Caco-2 (cell line): ENCODE data around the gene SELENOH. TPM values are rescaled to one million over a fixed set of nuclear protein-coding genes. Genes with fewer than 3 reads are reported as not detected.

Experiments used
- BruUV-seq: library from RNA; stranded (reverse); fragments of 400-500 nt; replicated peaks from 2 replicates; lab custom pipeline; 2021; lab: Mats Ljungman, UMichigan
- CTCF ChIA-PET: fragments of 300-600 bp; sonication (Branson Sonifier 250); formaldehyde crosslinking; loops from one replicate; lab custom pipeline; 2022; ENCODE audit warnings: antibody characterized with exemption; lab: Charles Lee
- POLR2A ChIA-PET: fragments of 300-600 bp; sonication (Branson Sonifier 250); formaldehyde crosslinking; loops from one replicate; lab custom pipeline; 2022; ENCODE audit warnings: antibody characterized with exemption; lab: Charles Lee
- DNase-seq, 2 experiments: peaks; one replicate each; pipeline versions ENCODE4 v3.0.0 to v3.0.0-alpha.2; 2020 to 2022
- H3K27me3 ChIP-seq: replicated peaks from 2 replicates; pipeline ENCODE4 v1.6.0; 2011; ENCODE audit warnings: low read length; ENCODE audit not compliant: control insufficient read depth, insufficient read depth
- H3K36me3 ChIP-seq: 2 replicates; pipeline ENCODE4 v1.5.1; 2011; ENCODE audit warnings: low read length; ENCODE audit not compliant: control insufficient read depth, insufficient read depth
- H3K4me1 ChIP-seq: fragments of 250-450 bp; sonication (Bioruptor Pico); 2 replicates; pipeline ENCODE4 v1.5.1; 2020; ENCODE audit warnings: mild to moderate bottlenecking
- H3K4me3 ChIP-seq: 2 replicates; pipeline ENCODE4 v1.5.1; 2011; ENCODE audit warnings: low read depth, mild to moderate bottlenecking, control low read depth, low read length
- H3K9me3 ChIP-seq: fragments of 250-450 bp; sonication (Bioruptor Pico); 2 replicates; pipeline ENCODE4 v1.5.1; 2020; ENCODE audit warnings: mild to moderate bottlenecking, moderate library complexity
- H3K27ac Mint-ChIP-seq: one replicate; pipeline ENCODE4 v1.8.0; 2022; ENCODE audit warnings: mixed read lengths; ENCODE audit not compliant: unreplicated experiment
- H3K27me3 Mint-ChIP-seq: one replicate; pipeline ENCODE4 v1.8.0; 2022; ENCODE audit warnings: mixed read lengths; ENCODE audit not compliant: insufficient read depth, unreplicated experiment
- H3K36me3 Mint-ChIP-seq: one replicate; pipeline ENCODE4 v1.8.0; 2022; ENCODE audit warnings: mild to moderate bottlenecking, mixed read lengths; ENCODE audit not compliant: insufficient read depth, unreplicated experiment
- H3K4me1 Mint-ChIP-seq: one replicate; pipeline ENCODE4 v1.8.0; 2022; ENCODE audit warnings: low read depth, mixed read lengths; ENCODE audit not compliant: unreplicated experiment
- H3K4me3 Mint-ChIP-seq: one replicate; pipeline ENCODE4 v1.8.0; 2022; ENCODE audit warnings: mild to moderate bottlenecking, moderate library complexity, mixed read lengths; ENCODE audit not compliant: unreplicated experiment
- H3K9me3 Mint-ChIP-seq: one replicate; pipeline ENCODE4 v1.8.0; 2022; ENCODE audit warnings: mixed read lengths; ENCODE audit not compliant: unreplicated experiment
- intact Hi-C: fragments of 100-400 bp; cut with micrococcal nuclease; formaldehyde crosslinking; loops from one replicate; pipeline ENCODE4 v1.10.0; 2022; ENCODE audit not compliant: unreplicated experiment
- total RNA-seq: library from RNA; stranded (reverse); gene quantifications from 2 replicates; pipeline ENCODE4 v1.2.3, GENCODE V29; 2022
- TF ChIP-seq, protein P1 (sequence below), 2 experiments: fragments of 200-600 bp in 1 of 2; IDR thresholded peaks; 1 replicate in 1 of 2; 2 replicates in 1 of 2; pipeline versions ENCODE4 v1.5.1 to v1.8.0; 2011 to 2022; ENCODE audit warnings: antibody characterized with exemption in 1 of 2, control low read depth in 1 of 2, inconsistent platforms in 1 of 2, low read depth in 1 of 2, low read length in 1 of 2, mild to moderate bottlenecking in 1 of 2, moderate library complexity in 1 of 2; ENCODE audit not compliant: insufficient read depth in 1 of 2, severe bottlenecking in 1 of 2, unreplicated experiment in 1 of 2

SELENOH gene
- total RNA-seq, 1 experiment from 2014 or later = 174 TPM

DNA sequence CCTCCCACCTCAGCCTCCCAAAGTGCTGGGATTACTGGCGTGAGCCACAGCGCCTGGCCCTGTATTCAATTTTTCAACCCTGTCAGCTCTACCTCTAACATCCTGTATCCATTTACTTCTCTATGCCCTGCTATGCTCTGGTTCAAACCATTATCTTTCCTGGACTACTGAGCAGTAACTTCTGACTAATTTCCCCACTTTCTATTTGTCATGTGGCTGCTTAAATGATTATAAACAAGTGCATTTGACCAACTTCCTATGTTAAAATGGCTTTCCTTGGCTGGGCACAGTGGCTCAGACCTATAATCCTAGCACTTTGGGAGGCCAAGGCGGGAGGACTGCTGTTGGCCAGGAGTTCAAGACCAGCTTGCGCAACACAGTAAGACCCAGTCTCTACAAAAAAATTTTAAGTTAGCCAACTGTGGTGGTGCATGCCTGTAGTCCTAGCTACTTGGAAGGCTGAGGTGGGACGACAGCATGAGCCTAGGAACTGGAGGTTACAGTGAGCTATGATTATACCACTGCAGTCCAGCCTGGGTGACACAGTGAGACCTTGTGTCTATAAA lies 31.4 kb upstream of the SELENOH start:
- Histone ChIP-seq H3K4me1 (peaks cover 6% of the 10 kb centered on the region; the same call in 1 of the 2 replicates), H3K27me3 (no peaks in the 10 kb centered on the region), H3K9me3 (no peaks in the 10 kb centered on the region), H3K4me3 (no peak overlapping the region), H3K36me3 (no peaks in the 10 kb centered on the region; the same call in 1 of the 2 replicates)
- ChIA-PET CTCF (no interaction called here), POLR2A (no interaction called here)
- Mint-ChIP-seq H3K36me3 (peaks cover 65% of the 10 kb centered on the region), H3K9me3 (no peaks in the 10 kb centered on the region), H3K27ac (no peak overlapping the region), H3K4me3 (no peak overlapping the region), H3K4me1 (peaks cover 18% of the 10 kb centered on the region), H3K27me3 (no peaks in the 10 kb centered on the region)
- intact Hi-C loops = no loop called here
- BruUV-seq = no TSS peak
- TF ChIP-seq, protein P1, sequence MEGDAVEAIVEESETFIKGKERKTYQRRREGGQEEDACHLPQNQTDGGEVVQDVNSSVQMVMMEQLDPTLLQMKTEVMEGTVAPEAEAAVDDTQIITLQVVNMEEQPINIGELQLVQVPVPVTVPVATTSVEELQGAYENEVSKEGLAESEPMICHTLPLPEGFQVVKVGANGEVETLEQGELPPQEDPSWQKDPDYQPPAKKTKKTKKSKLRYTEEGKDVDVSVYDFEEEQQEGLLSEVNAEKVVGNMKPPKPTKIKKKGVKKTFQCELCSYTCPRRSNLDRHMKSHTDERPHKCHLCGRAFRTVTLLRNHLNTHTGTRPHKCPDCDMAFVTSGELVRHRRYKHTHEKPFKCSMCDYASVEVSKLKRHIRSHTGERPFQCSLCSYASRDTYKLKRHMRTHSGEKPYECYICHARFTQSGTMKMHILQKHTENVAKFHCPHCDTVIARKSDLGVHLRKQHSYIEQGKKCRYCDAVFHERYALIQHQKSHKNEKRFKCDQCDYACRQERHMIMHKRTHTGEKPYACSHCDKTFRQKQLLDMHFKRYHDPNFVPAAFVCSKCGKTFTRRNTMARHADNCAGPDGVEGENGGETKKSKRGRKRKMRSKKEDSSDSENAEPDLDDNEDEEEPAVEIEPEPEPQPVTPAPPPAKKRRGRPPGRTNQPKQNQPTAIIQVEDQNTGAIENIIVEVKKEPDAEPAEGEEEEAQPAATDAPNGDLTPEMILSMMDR (IDR thresholded peaks at IDR 0.05; ENCODE audit: insufficient read depth in 1 of 2, low read depth in 1 of 2, low read length in 1 of 2, severe bottlenecking in 1 of 2, unreplicated experiment in 1 of 2) = no peak
- no peak for DNase-seq

DNA sequence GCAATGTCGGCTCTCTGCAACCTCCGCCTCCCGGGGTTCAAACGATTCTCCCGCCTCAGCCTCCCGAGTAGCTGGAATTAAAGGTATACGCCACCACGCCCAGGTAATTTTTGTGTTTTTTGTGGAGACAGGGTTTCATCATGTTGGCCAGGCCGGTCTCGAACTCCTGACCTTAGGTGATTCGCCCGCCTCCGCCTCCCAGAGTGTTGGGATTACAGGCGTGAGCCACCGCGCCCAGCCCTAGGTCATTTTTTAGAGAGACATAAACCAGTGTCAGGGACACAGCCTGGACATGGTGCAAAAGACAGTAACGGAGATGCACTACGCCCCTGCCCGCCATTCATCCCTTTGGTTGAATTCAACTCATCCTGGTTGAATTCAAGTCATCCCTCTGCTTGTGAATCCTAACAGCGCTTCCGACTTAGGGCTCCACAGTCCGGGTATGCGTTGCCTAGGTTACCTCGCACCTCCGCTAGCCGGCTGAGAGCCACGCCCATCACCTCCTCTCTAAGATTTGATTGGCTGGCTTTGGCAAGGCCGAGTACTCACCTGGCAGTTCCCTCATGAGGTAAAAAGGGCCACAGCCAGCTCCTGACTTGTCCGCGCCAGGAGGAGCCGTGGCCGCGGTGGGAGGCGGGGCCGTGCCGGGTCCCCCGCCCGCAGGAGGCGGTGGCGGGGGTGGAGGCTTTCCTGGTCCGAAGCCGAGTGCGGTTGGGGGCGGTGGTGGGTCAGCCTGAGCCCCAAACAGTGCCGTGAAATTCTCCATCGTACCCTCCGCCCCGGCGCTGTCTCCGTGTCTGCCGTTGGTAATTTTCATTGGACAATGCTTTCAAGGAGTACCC lies 29.7 kb upstream of the SELENOH start, which contains the start of gene MED19:
Gene MED19, minus strand, starts transcription at position 802 of the 842 bp plus-strand sequence. Its CDS starts 36 bp downstream, at position 766.
- peak; percentile 96 to 97 for DNase-seq
- H3K36me3 Mint-ChIP-seq = peaks cover 50% of the 10 kb centered on the region
- ChIA-PET POLR2A (interaction anchor here (0.6 to 1.6 kb wide), 15 partner anchors 9 to 574 kb away, joined by 3 to 15 read pairs (median 4); partner anchors contain the start of genes CTNND1, SELENOH and SLC43A1), CTCF (interaction anchor here (0.5 to 1.4 kb wide), 3 partner anchors 40 to 89 kb away, joined by 3 to 18 read pairs (median 4); partner anchors contain the start of gene BTBD18)
- H3K9me3 Mint-ChIP-seq = no peaks in the 10 kb centered on the region
- intact Hi-C loops = loop anchor here (1.0 kb wide), 7 partner anchors 30 to 181 kb away; partner anchors contain the start of genes CLP1, CTNND1, SELENOH and TIMM10
- no peaks in the 10 kb centered on the region for H3K9me3 ChIP-seq
- H3K4me3 ChIP-seq = peak within 1 kb of the TSS; percentile 91
- TF ChIP-seq, protein P1 (IDR thresholded peaks at IDR 0.05; ENCODE audit: insufficient read depth in 1 of 2, low read depth in 1 of 2, low read length in 1 of 2, severe bottlenecking in 1 of 2, unreplicated experiment in 1 of 2) = no peak
- peak within 1 kb of the TSS; percentile 99 for H3K27ac Mint-ChIP-seq
- H3K27me3 ChIP-seq = no peaks in the 10 kb centered on the region
- peaks cover 6% of the 10 kb centered on the region; the same call in 1 of the 2 replicates for H3K4me1 ChIP-seq
- TSS peak; percentile 63 for BruUV-seq
- peaks cover 18% of the 10 kb centered on the region for H3K4me1 Mint-ChIP-seq
- H3K36me3 ChIP-seq = no peaks in the 10 kb centered on the region; the same call in 1 of the 2 replicates
- no peaks in the 10 kb centered on the region for H3K27me3 Mint-ChIP-seq
- peak within 1 kb of the TSS; percentile 97 for H3K4me3 Mint-ChIP-seq
